Measurements from ENCODE around the gene ASB16.

GRCh38 chr17:44159519-44160210 is 10.8 kb upstream of the ASB16 start:
- TF ChIP-seq FOS (IDR thresholded peaks at IDR 0.05; ENCODE audit: borderline replicate concordance, insufficient read depth, low read length) (no peak), POLR2A (IDR thresholded peaks at IDR 0.05; ENCODE audit: low read depth, low read length) (no peak), MAX (IDR thresholded peaks at IDR 0.05; ENCODE audit: insufficient read depth, insufficient read length) (no peak), CTCF (IDR thresholded peaks at IDR 0.05; ENCODE audit: extremely low read depth in 1 of 2, insufficient read depth in 1 of 2, low read depth in 1 of 2, low read length in 2 of 2) (no peak), EZH2 (IDR thresholded peaks at IDR 0.05; ENCODE audit: borderline replicate concordance, low read depth, low read length, severe bottlenecking) (no peak), POLR2AphosphoS5 (IDR thresholded peaks at IDR 0.05; ENCODE audit: insufficient read depth, low read depth, low read length) (no peak), GATA2 (IDR thresholded peaks at IDR 0.05; ENCODE audit: insufficient read depth, insufficient read length, low read depth, low read length) (no peak), MYC (IDR thresholded peaks at IDR 0.05; ENCODE audit: low read depth, low read length) (no peak)

All from endothelial cell of umbilical vein (primary cell).